Heart left ventricle (tissue), 16 donors: ENCODE data around the gene PLEKHA4. TPM values are rescaled to one million over a fixed set of nuclear protein-coding genes. Genes with fewer than 3 reads are reported as not detected.

Experiments
- ATAC-seq, 4 donors: fragments of 200-7000 bp; cut with Tn5 transposase; one replicate each; pipeline ENCODE4 v1.9.1; 2020 to 2022; ENCODE audit warnings: moderate library complexity in 4 of 4, mild to moderate bottlenecking in 3 of 4, moderate number of reproducible peaks in 1 of 4
- DNase-seq, 5 donors: peaks; one replicate each; pipeline ENCODE4 v3.0.0-alpha.2; 2020
- H3K27ac ChIP-seq, 12 donors: fragments of 200-600 bp; sonication (generic) in 4 of 12; one replicate each; pipeline versions ENCODE4 v1.5.0 to v1.8.0; 2016 to 2022; ENCODE audit warnings: mild to moderate bottlenecking in 2 of 12
- H3K27me3 ChIP-seq, 9 donors: fragments of 200-600 bp; sonication (generic) in 2 of 9; one replicate each; pipeline versions ENCODE4 v1.5.1 to v1.8.0; 2016 to 2022; ENCODE audit warnings: mild to moderate bottlenecking in 3 of 9
- H3K36me3 ChIP-seq, 9 donors: fragments of 200-600 bp; sonication (generic) in 2 of 9; one replicate each; pipeline versions ENCODE4 v1.5.0 to v1.8.0; 2018 to 2022; ENCODE audit warnings: mild to moderate bottlenecking in 2 of 9
- H3K4me1 ChIP-seq, 12 donors: fragments of 200-600 bp; sonication (generic) in 4 of 12; one replicate each; pipeline versions ENCODE4 v1.5.0 to v1.8.0; 2016 to 2022; ENCODE audit warnings: mild to moderate bottlenecking in 3 of 12
- H3K4me3 ChIP-seq, 12 donors: fragments of 200-600 bp; sonication (generic) in 4 of 12; one replicate each; pipeline versions ENCODE4 v1.5.0 to v1.8.0; 2017 to 2022; ENCODE audit warnings: mild to moderate bottlenecking in 9 of 12, moderate library complexity in 4 of 12
- H3K9me3 ChIP-seq, 12 donors: fragments of 200-600 bp; sonication (generic) in 4 of 12; one replicate each; pipeline versions ENCODE4 v1.5.0 to v1.8.0; 2016 to 2022; ENCODE audit warnings: mild to moderate bottlenecking in 1 of 12
- CTCF ChIP-seq, 12 donors: fragments of 200-600 bp; sonication (generic) in 4 of 12; IDR thresholded peaks; one replicate each; pipeline versions ENCODE4 v1.5.0 to v1.8.0; 2018 to 2022; ENCODE audit warnings: antibody characterized with exemption in 12 of 12, mild to moderate bottlenecking in 5 of 12
- POLR2A ChIP-seq, 2 donors: fragments of 450-650 bp; IDR thresholded peaks; one replicate each; pipeline ENCODE4 v1.6.1; 2017; ENCODE audit warnings: antibody characterized with exemption in 2 of 2, mild to moderate bottlenecking in 2 of 2, moderate library complexity in 2 of 2
- WGBS, 4 donors: extraction: QIAGEN DNeasy Blood & Tissue Kit in 2 of 4; methylation state at CpG; one replicate each; pipeline versions ENCODE4 v1.1.5 to v1.1.7; 2013 to 2018; 5-methylcytosine and 5-hydroxymethylcytosine counted together
- intact Hi-C, 10 donors: fragments of 100-400 bp; cut with DNase I; formaldehyde crosslinking; loops; one replicate each; pipeline versions ENCODE4 v1.11.1 to v1.14.2; 2022
- long read RNA-seq, 3 donors: library from polyadenylated mRNA; unstranded; transcript quantifications; one replicate each; pipeline ENCODE4 v2.0.0, GENCODE V29; 2020 to 2021
- polyA plus RNA-seq, 2 donors: library from polyadenylated mRNA; stranded (reverse); fragments of 200-250 nt; gene quantifications; one replicate each; pipeline ENCODE4 v1.2.3, GENCODE V29; 2013
- total RNA-seq, 9 donors: library from RNA; depleted of rRNA in 2 of 9; stranded (reverse); fragments of >200 nt in 2 of 9; fragmentation: NEBNext Ultra II Directional in 3 of 9; extraction: Animal tissue kit (Norgen Biotek cat#: 25700) in 3 of 9; gene quantifications; one replicate each; pipeline versions ENCODE4 v1.1.0 to v1.2.4, GENCODE V29; 2016 to 2023
- donor health status: ischemic (EF 13 %, LVEDD 7.1; RV severe dilation, severe dysfunction).
- donor health status: healthy with polysubstance abuse.
- donor health status: DM: no; HTN: yes; CAD: no.
- donor health status: DM: no; HTN: no; CAD: no.
- donor health status: ischemic (EF 25% LVEDD 6.9; RV normal size, moderate dysfunction).
- donor health status: ischemic (EF 25% LVEDD 5.7; RV mildly dilated, moderate dysfunction).
- donor health status: healthy.
- donor health status: DM: yes; HTN: yes; CAD: no.
- donor health status: ischemic (EF 35%, LVEDD 5.7; RV mildly dilated, moderate dysfunction).
- donor health status: nonischemic (EF 11% LVEDD 7.7; RV severe dilation, severe dysfunction).
- donor health status: DM: yes; HTN: yes; CAD: no.
- donor health status: PGD.
- donor health status: ischemic (EF 29% LVEDD 5.4; RV normal size, mild dysfunction).
- donor health status: nonischemic (EF 23%, LVEDD 6.1; RV moderate dilation, normal function).

The PLEKHA4 gene
- total RNA-seq (10 to 100 TPM in 8 of 9 donors, 1 to 10 TPM in 1; 7.5 to 66.9 (median 24.8) TPM), polyA plus RNA-seq (10 to 100 TPM; 28.6 to 32.0 TPM)
- long read RNA-seq, donor 1, partial matches to known transcripts = 5 of 13 reads
- long read RNA-seq, donor 1, other reads (novel, unspliced or antisense) = 7 of 13 reads
- long read RNA-seq, donor 2, partial matches to known transcripts = 3 of 10 reads
- long read RNA-seq, donor 2, other reads (novel, unspliced or antisense) = 7 of 10 reads
- long read RNA-seq, donor 3, partial matches to known transcripts = 12 of 28 reads
- long read RNA-seq, donor 3, other reads (novel, unspliced or antisense) = 13 of 28 reads

- TF ChIP-seq CTCF (IDR thresholded peaks at IDR 0.05) (no peak), POLR2A (IDR thresholded peaks at IDR 0.05) (no peak)
- 19 to 30% (median 28%) methylated on average over 11 of the region's 11 CpGs for WGBS, 4 donors
- Histone ChIP-seq H3K27me3 (no peaks in the 10 kb centered on the region), H3K9me3 (no peaks in the 10 kb centered on the region), H3K36me3 (peaks cover 0 to 10% (median under 1%) of the 10 kb centered on the region in 9 donors), H3K4me3 (peak within 1 kb of the TSS in 10 of 12 donors; percentile 31 to 62 (median 45)), H3K4me1 (peaks cover 0 to 30% (median 15%) of the 10 kb centered on the region in 12 donors), H3K27ac (peak within 1 kb of the TSS; percentile 14 to 88 (median 76))
- intact Hi-C loops = no loop called here
- ATAC-seq (peak in 3 of 4 donors; percentile 21 to 49 (median 47)), DNase-seq (peak; percentile 81 to 90 (median 84))
These were observed at the start of gene PLEKHA4 for GRCh38 chr19:48868114-48868886. Gene PLEKHA4 (minus strand): TSS chr19:48868617. CDS start chr19:48867620, 997 bp downstream.

- Histone ChIP-seq H3K36me3 (peaks cover 4 to 97% (median 93%) of the 10 kb centered on the region in 9 donors), H3K9me3 (no peaks in the 10 kb centered on the region), H3K4me1 (no peaks in the 10 kb centered on the region), H3K27ac (no peak overlapping the region), H3K27me3 (no peaks in the 10 kb centered on the region), H3K4me3 (no peak overlapping the region)
- 77 to 88% (median 80%) methylated on average over 6 of the region's 6 CpGs for WGBS, 4 donors
- no peak for TF ChIP-seq CTCF (IDR thresholded peaks at IDR 0.05)
- no peak for TF ChIP-seq POLR2A (IDR thresholded peaks at IDR 0.05)
- DNase-seq = no peak
- intact Hi-C loops = no loop called here
- no peak for ATAC-seq
These were observed 49.7 kb upstream of the PLEKHA4 start for GRCh38 chr19:48918071-48918470.

GRCh38 chr19:48915757-48916156 lies 47.3 kb upstream of the PLEKHA4 start:
- intact Hi-C loops = no loop called here

More at GRCh38 chr19:48915757-48916156, 47.3 kb upstream of the PLEKHA4 start:
- ATAC-seq (no peak), DNase-seq (no peak)
- peaks cover 4 to 100% (median 96%) of the 10 kb centered on the region in 9 donors for H3K36me3 ChIP-seq
- no peaks in the 10 kb centered on the region for H3K27me3 ChIP-seq
- 83 to 90% (median 88%) methylated on average over 8 of the region's 8 CpGs for WGBS, 4 donors
- TF ChIP-seq CTCF (IDR thresholded peaks at IDR 0.05) = no peak
- no peak overlapping the region for H3K27ac ChIP-seq
- no peaks in the 10 kb centered on the region for H3K4me1 ChIP-seq
- no peak overlapping the region for H3K4me3 ChIP-seq
- H3K9me3 ChIP-seq = no peaks in the 10 kb centered on the region
